GM21723 (cell line): ENCODE measurements around the gene RENBP.
A peak's percentile ranks its signal among the peaks of the same experiment; 100 is the strongest.

Experiments used
- ATAC-seq: cut with Tn5 transposase; IDR thresholded peaks from one replicate; pipeline ENCODE4 v1.9.1; 2021; ENCODE audit warnings: mild to moderate bottlenecking, moderate library complexity; ENCODE audit not compliant: unreplicated experiment

RENBP gene

DNA sequence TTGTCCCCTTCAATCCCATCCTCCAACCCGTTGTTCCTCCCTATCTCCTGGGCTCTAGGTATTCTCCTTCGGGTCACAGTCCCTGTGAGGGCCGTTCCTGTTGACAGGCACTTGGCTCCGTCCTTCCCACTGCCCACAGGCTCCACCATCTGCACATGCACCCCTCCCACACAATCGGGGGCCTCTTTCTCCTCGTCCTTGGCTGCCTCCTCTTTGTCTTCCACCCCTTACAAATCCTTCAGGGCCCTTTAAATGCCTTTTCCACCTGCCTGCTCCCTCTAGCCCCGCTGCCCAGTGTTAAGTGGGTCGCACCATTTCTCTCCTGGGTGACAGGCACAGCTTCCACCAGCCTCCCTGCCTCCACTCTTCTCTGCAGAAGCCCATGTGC is 42.7 kb downstream of the RENBP start:
- no peak for ATAC-seq

- ATAC-seq: peak; percentile 86
Observed at GRCh38 chrX:153900831-153901752, 43.4 kb downstream of the RENBP start.

GRCh38 chrX:153897899-153898298 is 46.5 kb downstream of the RENBP start:
- ATAC-seq: no peak

DNA sequence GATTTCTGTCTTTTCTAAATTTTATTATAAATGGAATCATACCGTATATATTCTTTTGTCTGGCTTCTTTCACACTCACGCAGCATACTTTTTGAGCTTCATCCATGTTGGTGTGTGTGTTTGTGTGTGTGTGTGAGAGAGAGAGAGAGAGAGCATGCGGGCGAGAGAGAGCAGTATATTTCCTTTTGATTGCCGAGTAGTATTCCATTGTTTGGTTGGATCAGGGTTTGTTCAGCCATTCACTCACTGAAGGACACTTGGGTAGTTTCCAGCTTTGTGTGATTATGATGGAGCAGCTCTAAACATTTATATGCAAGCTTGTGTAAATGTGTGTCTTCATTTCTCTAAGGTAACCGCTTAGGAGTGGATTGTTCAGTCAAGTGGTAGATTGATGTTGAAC is 55.3 kb downstream of the RENBP start:
- no peak for ATAC-seq

DNA sequence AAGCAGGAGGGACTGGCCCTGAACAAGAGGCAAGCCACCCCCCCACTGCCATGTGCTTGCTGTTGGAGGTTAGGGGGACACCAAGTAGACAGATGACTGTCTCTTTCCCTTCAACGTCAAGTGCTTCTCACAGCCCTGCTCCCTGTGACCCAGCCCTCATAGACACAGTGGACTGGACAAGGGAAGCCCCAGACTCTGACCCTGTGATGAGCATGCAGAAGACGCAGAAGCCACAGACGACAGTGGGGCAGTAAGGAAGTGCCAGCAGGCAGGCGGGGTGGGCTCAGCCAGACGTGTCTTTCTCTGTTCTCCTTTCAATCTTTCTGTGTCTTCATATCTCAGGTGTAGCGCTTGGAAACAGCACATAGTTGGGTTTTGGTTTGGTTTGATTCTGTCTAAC is 56.1 kb downstream of the RENBP start:
- ATAC-seq: no peak

- no peak for ATAC-seq
Observed at GRCh38 chrX:153887385-153887784, 57.1 kb downstream of the RENBP start.

DNA sequence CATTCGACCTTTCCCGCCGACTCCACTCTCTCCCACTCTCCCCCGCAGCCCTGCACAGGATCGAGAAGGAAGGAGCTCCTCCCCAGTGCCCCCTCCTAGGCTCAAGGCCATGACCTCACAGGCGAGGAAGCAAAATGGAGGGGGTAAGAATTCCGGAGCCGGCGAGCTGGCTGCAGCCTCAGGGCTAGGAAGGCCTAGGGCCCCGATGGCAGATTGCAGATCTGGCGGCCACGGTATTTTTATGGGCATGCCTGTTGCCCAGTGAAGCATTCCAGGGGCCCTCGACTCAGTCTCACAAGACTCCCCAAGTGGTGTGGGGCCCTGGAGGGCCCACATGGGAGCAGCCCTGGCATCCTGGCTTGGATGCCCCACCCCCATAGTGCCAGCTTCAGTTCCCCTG is 57.5 kb downstream of the RENBP start:
- no peak for ATAC-seq

DNA sequence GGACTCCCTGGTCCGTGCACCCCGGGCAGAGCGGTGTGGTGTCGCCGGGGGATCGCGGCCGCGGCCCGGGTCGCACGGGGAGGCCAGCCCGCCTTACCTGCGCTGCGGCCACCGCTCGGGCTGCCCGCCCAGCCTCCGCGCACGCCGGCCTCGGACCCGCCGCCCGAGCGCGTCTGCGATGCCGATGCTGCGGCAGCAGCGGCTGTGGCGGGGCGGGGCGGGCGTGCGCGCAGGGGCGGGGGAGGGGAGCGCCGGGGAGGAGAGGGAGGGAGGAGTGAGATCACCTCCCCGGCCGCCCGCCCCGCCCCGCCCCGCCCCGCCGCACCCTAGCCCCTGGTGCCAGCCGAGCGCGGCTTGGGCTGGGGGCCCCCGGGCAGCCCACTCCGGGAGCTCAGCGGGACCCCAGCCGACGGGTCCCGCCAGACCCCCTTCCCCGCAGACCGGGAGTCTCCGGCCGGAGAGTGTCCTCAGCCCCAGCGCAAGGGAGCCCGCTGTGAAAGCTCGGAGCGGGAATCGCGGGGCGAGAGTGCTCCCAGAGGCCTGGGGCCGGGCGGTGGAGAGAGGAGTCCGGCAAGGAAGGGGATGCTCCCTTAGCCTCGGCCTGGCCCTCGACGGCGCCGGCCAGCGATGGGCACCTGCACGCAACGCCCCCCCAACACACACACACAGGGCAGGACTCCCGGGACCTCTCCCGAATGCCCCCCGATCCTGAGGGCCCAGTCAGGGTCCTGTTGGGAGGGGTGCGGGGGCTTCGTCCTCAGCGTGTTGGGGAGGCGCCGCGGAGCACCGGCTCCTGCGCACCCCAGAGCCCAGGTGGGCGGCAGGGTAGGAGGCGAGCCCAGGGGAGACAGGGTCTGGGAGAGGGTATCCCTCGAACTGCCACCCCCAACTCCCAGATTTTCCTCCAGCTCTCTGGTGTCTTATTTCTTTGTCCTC is 58.2 kb downstream of the RENBP start, which contains the start of gene L1CAM:
TSS of gene L1CAM (minus strand) at position 206 of the 936 bp plus-strand sequence. CDS start 10,337 bp downstream, outside the sequence.
- no peak for ATAC-seq
